Activated naive CD4-positive, alpha-beta T cell treated with anti-CD3 and anti-CD28 coated beads, Interleukin-2, amount 50 U/mL, for 72 hours (primary cell): ENCODE measurements around the gene SEPTIN10. TPM values are rescaled to one million over a fixed set of nuclear protein-coding genes. Genes with fewer than 3 reads are reported as not detected.

Source experiments
- ATAC-seq, 2 donors: fragments of 150-1000 bp; cut with Tn5 transposase; 2 replicates each; pipeline ENCODE4 v1.10.0; 2021; ENCODE audit warnings: mild to moderate bottlenecking in 2 of 2, moderate library complexity in 2 of 2
- DNase-seq, 2 donors: peaks; one replicate each; pipeline ENCODE4 v3.0.0; 2021 to 2022; ENCODE audit warnings: low spot score in 2 of 2
- H3K27ac Mint-ChIP-seq, 2 donors: one replicate each; pipeline ENCODE4 v1.8.0; 2022; ENCODE audit warnings: mild to moderate bottlenecking in 2 of 2, mixed read lengths in 2 of 2
- H3K36me3 Mint-ChIP-seq, 2 donors: one replicate each; pipeline ENCODE4 v1.8.0; 2022; ENCODE audit warnings: mixed read lengths in 2 of 2
- H3K9me3 Mint-ChIP-seq, 2 donors: one replicate each; pipeline ENCODE4 v1.8.0; 2022; ENCODE audit warnings: mixed read lengths in 2 of 2
- total RNA-seq, 2 donors: library from RNA; stranded (reverse); gene quantifications; one replicate each; pipeline ENCODE4 v1.2.3, GENCODE V29; 2022

The SEPTIN10 gene
- total RNA-seq, 2 donors from 2014 or later: 2.1 to 3.5 TPM

- Mint-ChIP-seq H3K27ac (no peak overlapping the region), H3K9me3 (no peaks in the 10 kb centered on the region), H3K36me3 (peaks cover 7 to 9% of the 10 kb centered on the region in 2 donors)
- no peak for DNase-seq
- ATAC-seq: no peak
These were observed 1.2 kb upstream of the SEPTIN10 start for GRCh38 chr2:109614715-109615636.

- Mint-ChIP-seq H3K36me3 (peaks cover 7 to 9% of the 10 kb centered on the region in 2 donors), H3K27ac (peak overlapping the region in 1 of 2 donors; percentile 42), H3K9me3 (peaks cover 0 to 3% of the 10 kb centered on the region in 2 donors)
- DNase-seq: no peak
- no peak for ATAC-seq
These were observed 465 bp downstream of the SEPTIN10 start for GRCh38 chr2:109613081-109613921.

- no peak for DNase-seq
- ATAC-seq: no peak
- Mint-ChIP-seq H3K36me3 (peaks cover 7 to 9% of the 10 kb centered on the region in 2 donors), H3K9me3 (peaks cover 0 to 3% of the 10 kb centered on the region in 2 donors), H3K27ac (no peak overlapping the region)
These were observed 2.2 kb downstream of the SEPTIN10 start for GRCh38 chr2:109611467-109612095.

- no peak overlapping the region for H3K27ac Mint-ChIP-seq
- peaks cover 7 to 9% of the 10 kb centered on the region in 2 donors for H3K36me3 Mint-ChIP-seq
- ATAC-seq (no peak), DNase-seq (no peak)
- peaks cover 0 to 3% of the 10 kb centered on the region in 2 donors for H3K9me3 Mint-ChIP-seq
These were observed 4.3 kb downstream of the SEPTIN10 start for GRCh38 chr2:109609352-109610024.

- Mint-ChIP-seq H3K27ac (no peak overlapping the region), H3K9me3 (peaks cover 0 to 3% of the 10 kb centered on the region in 2 donors), H3K36me3 (peaks cover 1 to 3% of the 10 kb centered on the region in 2 donors)
- DNase-seq: no peak
- ATAC-seq: no peak
These were observed 6.0 kb downstream of the SEPTIN10 start for GRCh38 chr2:109607766-109608165.

GRCh38 chr2:109604597-109604996 lies 9.2 kb downstream of the SEPTIN10 start:
- Mint-ChIP-seq H3K27ac (no peak overlapping the region), H3K9me3 (peaks cover 0 to under 1% of the 10 kb centered on the region in 2 donors), H3K36me3 (no peaks in the 10 kb centered on the region)
- DNase-seq (no peak), ATAC-seq (no peak)

- DNase-seq (no peak), ATAC-seq (no peak)
- H3K9me3 Mint-ChIP-seq: no peaks in the 10 kb centered on the region
- H3K36me3 Mint-ChIP-seq: no peaks in the 10 kb centered on the region
- no peak overlapping the region for H3K27ac Mint-ChIP-seq
These were observed 11.1 kb downstream of the SEPTIN10 start for GRCh38 chr2:109602617-109603188.

GRCh38 chr2:109601783-109602182 lies 12.0 kb downstream of the SEPTIN10 start:
- Mint-ChIP-seq H3K27ac (no peak overlapping the region), H3K36me3 (no peaks in the 10 kb centered on the region), H3K9me3 (no peaks in the 10 kb centered on the region)
- DNase-seq (no peak), ATAC-seq (no peak)

- Mint-ChIP-seq H3K9me3 (no peaks in the 10 kb centered on the region), H3K36me3 (no peaks in the 10 kb centered on the region), H3K27ac (no peak overlapping the region)
- DNase-seq: no peak
- no peak for ATAC-seq
These were observed 16.5 kb downstream of the SEPTIN10 start for GRCh38 chr2:109597283-109597682.

- Mint-ChIP-seq H3K27ac (no peak overlapping the region), H3K36me3 (no peaks in the 10 kb centered on the region), H3K9me3 (no peaks in the 10 kb centered on the region)
- DNase-seq (no peak), ATAC-seq (no peak)
These were observed 18.1 kb downstream of the SEPTIN10 start for GRCh38 chr2:109595644-109596043.

GRCh38 chr2:109594246-109594885 lies 19.4 kb downstream of the SEPTIN10 start:
- ATAC-seq: no peak
- Mint-ChIP-seq H3K36me3 (no peaks in the 10 kb centered on the region), H3K9me3 (no peaks in the 10 kb centered on the region), H3K27ac (no peak overlapping the region)
- no peak for DNase-seq

GRCh38 chr2:109592905-109593304 lies 20.9 kb downstream of the SEPTIN10 start:
- H3K27ac Mint-ChIP-seq: no peak overlapping the region
- H3K36me3 Mint-ChIP-seq: no peaks in the 10 kb centered on the region
- H3K9me3 Mint-ChIP-seq: no peaks in the 10 kb centered on the region
- DNase-seq (no peak), ATAC-seq (no peak)

GRCh38 chr2:109591206-109591605 lies 22.6 kb downstream of the SEPTIN10 start:
- Mint-ChIP-seq H3K9me3 (no peaks in the 10 kb centered on the region), H3K27ac (no peak overlapping the region), H3K36me3 (no peaks in the 10 kb centered on the region)
- ATAC-seq (no peak), DNase-seq (no peak)

- Mint-ChIP-seq H3K27ac (no peak overlapping the region), H3K36me3 (no peaks in the 10 kb centered on the region), H3K9me3 (no peaks in the 10 kb centered on the region)
- DNase-seq: no peak
- ATAC-seq: no peak
These were observed 27.1 kb downstream of the SEPTIN10 start for GRCh38 chr2:109586687-109587086.

- DNase-seq (no peak), ATAC-seq (no peak)
- Mint-ChIP-seq H3K36me3 (no peaks in the 10 kb centered on the region), H3K9me3 (no peaks in the 10 kb centered on the region), H3K27ac (no peak overlapping the region)
These were observed 30.6 kb downstream of the SEPTIN10 start for GRCh38 chr2:109582928-109583895.
